A673 (cell line): ENCODE results near the gene FAM83B.

Experiments
- CTCF ChIP-seq: fragments of 300-800, 200-600 bp; sonication (generic); conservative IDR thresholded peaks from 2 replicates; pipeline ENCODE4 v1.5.1; 2017; ENCODE audit warnings: low read depth, mild to moderate bottlenecking, antibody characterized with exemption, low read length, moderate library complexity, mixed read lengths
- EZH2 ChIP-seq: fragments of 200-600 bp; sonication (generic); IDR thresholded peaks from 2 replicates; pipeline ENCODE4 v1.6.1; 2017; ENCODE audit warnings: borderline replicate concordance, low read depth, mild to moderate bottlenecking, mixed read lengths, antibody characterized with exemption, low read length; ENCODE audit not compliant: poor library complexity, severe bottlenecking

- TF ChIP-seq CTCF (no peak), EZH2 (no peak)
Measured at GRCh38 chr6:54913211-54913610, 66.6 kb downstream of the FAM83B start.
